ENCODE data around the gene NPPB.

DNA sequence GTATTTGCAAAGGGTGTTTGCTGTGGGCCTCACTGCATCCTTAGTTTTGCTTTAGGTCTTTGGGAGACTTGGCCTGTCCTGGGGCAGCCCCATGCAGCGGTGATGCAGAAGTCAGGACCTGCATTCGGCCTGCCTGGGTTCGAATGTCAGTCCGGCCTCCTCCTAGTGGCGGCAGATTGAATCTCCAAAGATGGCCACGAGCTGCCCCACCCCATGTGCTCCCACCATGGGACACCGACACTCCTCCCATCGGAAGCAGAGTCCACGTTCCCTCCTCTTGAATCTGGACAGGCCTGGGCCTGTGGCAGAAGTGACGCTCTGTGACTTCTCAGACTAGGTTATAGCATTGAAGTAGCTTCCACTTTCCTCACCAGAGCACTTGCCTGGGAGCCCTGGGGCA is 16.3 kb upstream of the NPPB start:
- TF ChIP-seq, protein P1, sequence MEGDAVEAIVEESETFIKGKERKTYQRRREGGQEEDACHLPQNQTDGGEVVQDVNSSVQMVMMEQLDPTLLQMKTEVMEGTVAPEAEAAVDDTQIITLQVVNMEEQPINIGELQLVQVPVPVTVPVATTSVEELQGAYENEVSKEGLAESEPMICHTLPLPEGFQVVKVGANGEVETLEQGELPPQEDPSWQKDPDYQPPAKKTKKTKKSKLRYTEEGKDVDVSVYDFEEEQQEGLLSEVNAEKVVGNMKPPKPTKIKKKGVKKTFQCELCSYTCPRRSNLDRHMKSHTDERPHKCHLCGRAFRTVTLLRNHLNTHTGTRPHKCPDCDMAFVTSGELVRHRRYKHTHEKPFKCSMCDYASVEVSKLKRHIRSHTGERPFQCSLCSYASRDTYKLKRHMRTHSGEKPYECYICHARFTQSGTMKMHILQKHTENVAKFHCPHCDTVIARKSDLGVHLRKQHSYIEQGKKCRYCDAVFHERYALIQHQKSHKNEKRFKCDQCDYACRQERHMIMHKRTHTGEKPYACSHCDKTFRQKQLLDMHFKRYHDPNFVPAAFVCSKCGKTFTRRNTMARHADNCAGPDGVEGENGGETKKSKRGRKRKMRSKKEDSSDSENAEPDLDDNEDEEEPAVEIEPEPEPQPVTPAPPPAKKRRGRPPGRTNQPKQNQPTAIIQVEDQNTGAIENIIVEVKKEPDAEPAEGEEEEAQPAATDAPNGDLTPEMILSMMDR (IDR thresholded peaks at IDR 0.05), result no peak
- no peak for TF ChIP-seq EP300 (IDR thresholded peaks at IDR 0.05)
- TF ChIP-seq POLR2A (IDR thresholded peaks at IDR 0.05), result no peak

Measured in stomach (tissue), 4 donors.